Breast epithelium (tissue), 3 donors: Measurements from ENCODE around the gene DCTN2.

ENCODE experiments used
- POLR2AphosphoS5 ChIP-seq, 3 donors: sonication (generic); formaldehyde crosslinking; IDR thresholded peaks; one replicate each; pipeline ENCODE4 v1.6.1; 2017; ENCODE audit warnings: antibody characterized with exemption in 3 of 3
- TF ChIP-seq, protein P1 (sequence below), 3 donors: fragments of 450-650 bp; IDR thresholded peaks; one replicate each; pipeline ENCODE4 v1.5.1; 2016 to 2017; ENCODE audit warnings: antibody characterized with exemption in 3 of 3, mild to moderate bottlenecking in 3 of 3, moderate library complexity in 3 of 3

DNA sequence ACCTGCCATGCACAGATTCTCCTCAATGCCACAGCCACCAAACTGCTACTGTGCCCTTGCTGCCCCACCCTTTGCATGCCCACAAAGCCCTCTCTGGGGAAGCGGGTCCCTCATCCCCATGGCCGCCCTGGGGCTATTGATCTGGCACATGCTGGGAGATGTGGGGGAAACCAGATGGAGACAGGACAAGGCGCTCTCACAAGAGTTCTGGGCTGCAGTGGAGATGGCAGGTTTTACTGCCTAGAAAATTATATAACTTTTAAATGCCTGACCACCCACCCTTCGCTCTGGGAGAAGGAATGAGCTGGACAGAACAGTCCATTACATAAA, 33.4 kb upstream of the DCTN2 start:
- no peak for TF ChIP-seq POLR2AphosphoS5 (IDR thresholded peaks at IDR 0.05)
- TF ChIP-seq, protein P1, sequence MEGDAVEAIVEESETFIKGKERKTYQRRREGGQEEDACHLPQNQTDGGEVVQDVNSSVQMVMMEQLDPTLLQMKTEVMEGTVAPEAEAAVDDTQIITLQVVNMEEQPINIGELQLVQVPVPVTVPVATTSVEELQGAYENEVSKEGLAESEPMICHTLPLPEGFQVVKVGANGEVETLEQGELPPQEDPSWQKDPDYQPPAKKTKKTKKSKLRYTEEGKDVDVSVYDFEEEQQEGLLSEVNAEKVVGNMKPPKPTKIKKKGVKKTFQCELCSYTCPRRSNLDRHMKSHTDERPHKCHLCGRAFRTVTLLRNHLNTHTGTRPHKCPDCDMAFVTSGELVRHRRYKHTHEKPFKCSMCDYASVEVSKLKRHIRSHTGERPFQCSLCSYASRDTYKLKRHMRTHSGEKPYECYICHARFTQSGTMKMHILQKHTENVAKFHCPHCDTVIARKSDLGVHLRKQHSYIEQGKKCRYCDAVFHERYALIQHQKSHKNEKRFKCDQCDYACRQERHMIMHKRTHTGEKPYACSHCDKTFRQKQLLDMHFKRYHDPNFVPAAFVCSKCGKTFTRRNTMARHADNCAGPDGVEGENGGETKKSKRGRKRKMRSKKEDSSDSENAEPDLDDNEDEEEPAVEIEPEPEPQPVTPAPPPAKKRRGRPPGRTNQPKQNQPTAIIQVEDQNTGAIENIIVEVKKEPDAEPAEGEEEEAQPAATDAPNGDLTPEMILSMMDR (IDR thresholded peaks at IDR 0.05) = no peak
